ENCODE measurements around the gene UBE2E2.
"Not testable (repeated sequence)": the region's sequence is repeated elsewhere in the genome, so short reads cannot be mapped to it uniquely, and the experiment has no call there.

UBE2E2 gene

DNA sequence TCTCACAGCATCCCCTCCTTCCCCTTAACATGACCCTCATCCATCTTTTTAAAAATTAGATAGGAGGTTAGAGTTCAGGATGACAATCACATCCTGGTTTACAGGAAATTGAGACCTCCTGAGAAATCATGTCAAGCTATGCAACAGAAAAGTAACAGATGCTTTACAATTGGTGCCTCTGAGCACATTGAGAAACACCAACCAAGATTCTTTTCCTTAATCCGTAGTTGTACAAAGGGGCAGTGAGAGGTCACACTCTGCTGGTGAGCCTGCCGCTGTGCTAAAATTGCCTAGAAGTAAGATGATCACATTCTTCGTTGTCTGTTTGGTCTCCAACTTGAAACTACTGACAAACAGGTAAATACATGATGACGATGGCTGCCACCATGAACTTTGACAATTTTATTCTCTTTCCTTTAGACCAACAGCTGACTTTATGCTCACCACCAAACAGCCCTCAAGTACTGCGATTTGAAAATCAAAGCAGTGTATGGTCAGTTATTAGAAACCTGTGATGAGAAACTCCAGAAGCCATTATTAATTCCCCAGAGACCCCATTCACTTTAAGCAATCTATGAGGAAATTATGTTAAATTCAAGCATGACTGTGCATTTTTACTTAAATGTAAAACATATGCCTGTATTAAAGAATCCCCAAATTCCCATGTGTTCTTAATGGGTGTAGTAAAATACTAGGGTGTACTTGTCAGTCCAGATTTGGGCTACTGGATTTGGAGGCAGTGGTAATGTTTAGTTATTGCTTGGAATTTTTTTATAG is 392.0 kb downstream of the UBE2E2 start:
- no peak for FAIRE-seq

DNA sequence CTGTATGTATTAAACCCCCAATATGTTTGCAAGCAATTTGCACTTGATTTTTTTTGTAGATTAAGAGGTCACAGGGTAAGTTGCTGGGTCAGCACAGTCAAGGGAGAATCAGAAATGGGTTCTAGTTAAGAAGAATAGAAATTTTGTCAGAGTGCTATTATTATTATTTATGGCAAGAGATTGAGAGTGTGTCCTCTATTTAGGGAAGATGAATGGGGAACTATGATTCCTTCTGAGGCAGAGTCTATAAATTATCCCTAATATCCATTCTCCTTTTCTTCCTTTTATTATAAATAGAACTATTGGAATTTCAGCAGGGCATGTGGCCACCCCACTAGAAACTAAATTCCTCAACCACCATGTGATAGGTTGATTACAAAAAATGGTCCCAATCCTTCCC is 392.7 kb downstream of the UBE2E2 start:
- FAIRE-seq, result no peak

DNA sequence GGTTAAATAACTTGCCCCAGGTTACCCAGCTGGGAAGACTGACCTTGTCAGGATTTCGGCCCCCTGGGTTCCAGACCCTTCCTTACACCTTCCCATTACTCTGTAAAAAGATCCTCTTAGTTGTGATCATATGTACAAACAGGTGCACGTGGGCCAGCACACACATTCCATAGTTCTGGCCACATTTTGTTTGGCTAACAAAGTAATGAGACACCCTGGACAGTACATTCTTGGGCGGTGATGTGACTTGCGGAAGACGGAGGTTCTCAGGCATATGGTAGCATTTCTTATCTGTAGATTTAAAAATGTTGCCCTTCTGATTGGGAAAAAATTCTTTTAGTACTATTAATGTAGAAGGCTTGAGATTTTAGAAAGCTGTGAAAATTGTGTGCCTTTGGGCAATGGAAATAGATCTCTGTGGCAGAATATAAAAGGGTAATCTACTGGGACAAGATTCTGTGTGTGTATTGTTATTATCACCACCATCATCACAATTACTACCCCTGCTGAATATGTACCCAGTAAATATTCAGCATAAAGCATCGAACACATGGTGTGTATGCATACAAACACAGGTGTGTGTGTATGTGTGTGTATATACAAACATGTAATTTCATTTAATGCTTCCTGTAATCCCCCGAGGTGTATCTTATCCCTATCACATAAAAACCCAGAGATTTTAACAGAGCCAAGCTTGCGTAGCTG is 397.2 kb downstream of the UBE2E2 start:
- FAIRE-seq, result no peak

DNA sequence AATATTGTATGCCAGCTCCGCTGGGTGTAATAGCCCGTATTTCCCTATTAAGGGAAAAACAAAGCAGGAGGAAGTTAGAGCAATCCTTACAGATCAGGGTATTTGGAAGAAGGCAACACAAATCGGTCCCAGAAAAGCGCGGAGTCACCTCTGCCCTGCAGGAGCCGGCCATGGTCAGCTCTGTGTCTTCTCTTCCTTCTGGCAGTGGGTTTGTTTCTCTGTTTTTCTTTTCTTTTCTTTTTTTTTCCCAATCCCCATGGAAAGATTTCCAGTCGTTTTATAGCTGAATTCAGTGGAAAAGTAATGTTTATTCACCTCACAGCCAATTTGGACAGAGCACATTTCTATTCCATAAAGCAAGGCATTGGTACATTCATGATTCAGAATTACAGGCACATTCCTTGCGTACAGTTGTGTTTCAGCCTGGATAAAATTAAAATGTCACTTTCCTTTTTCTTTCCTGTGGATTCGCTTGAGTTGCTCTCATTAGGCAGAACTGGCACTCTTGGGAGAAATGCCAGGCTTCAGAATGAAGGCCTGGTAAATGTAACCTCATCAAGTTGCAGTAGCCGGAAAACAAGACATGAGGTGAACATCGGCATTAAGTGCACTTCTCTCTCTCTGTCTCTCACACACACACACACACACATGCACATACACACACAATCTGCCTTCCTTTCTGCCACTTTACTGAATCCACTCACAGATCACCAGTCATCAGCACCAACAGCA is 398.1 kb downstream of the UBE2E2 start:
- no peak for FAIRE-seq

DNA sequence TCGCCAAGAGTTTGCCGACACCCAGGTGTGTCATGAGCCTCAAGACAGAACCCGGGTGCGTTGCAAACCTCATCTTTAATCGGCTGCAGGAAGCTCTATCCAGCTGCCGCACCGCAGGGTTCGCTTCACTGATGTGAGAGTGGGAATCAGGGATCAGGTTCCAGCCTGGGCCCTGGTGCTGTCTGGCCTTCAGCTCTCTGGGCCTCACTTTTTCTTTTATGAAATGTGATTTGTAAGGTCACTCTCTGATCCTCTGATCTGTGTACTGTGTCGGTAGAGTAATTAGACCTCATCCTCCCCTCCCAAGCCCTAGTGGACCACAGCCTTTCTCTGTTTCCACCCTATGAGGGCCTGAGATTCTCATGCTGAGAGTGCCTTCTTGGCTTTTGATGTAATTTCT is 399.8 kb downstream of the UBE2E2 start:
- FAIRE-seq, result no peak

DNA sequence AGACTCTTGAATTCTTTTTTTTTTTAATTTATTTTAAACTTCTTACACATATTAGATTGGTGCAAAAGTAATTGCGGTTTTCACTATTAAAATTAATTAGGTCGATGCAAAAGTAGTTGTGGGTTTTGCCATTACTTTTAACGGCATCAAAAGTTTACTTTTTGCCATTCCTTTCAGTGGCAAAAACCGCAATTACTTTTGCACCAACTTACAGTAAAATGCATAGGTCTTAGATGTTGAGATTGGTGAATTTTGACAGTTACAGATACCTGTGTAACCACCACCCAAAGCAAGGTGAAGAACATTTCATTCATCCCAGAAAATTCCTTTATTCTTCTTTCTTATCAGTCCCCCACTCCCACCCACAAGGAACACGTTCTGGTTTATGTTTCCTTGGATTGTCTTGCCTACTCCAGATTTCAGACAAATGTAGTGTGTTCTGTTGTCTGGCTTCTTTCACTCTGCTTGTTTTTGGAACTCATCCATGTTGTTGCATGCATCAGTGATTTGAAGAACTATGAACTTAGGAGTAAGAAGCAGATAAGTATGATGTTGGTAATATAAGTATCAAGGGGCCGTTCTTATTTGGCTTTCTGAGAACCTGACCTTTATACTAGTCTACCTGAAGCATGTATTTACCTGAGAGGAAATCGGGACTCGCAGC is 404.2 kb downstream of the UBE2E2 start:
- no peak for FAIRE-seq

DNA sequence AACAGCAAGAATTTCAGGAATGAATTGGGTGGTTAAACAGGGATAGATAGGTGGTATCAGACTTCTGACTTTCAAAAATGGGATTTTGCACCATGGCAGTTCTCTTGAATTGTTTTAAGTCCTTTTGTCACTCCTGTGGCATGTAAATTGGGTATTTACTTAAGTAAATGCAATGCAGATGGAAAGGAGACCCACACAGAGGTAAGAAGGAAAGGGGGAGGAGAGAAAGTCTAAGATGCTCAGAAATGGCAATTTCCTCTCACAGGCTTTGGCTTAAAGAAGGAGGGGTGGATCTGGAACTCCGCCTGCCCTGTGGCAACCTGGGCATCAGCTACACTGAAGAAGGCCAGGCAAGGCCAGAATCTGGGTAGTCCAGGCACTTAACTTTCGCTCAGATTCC is 405.5 kb downstream of the UBE2E2 start:
- FAIRE-seq, result no peak

DNA sequence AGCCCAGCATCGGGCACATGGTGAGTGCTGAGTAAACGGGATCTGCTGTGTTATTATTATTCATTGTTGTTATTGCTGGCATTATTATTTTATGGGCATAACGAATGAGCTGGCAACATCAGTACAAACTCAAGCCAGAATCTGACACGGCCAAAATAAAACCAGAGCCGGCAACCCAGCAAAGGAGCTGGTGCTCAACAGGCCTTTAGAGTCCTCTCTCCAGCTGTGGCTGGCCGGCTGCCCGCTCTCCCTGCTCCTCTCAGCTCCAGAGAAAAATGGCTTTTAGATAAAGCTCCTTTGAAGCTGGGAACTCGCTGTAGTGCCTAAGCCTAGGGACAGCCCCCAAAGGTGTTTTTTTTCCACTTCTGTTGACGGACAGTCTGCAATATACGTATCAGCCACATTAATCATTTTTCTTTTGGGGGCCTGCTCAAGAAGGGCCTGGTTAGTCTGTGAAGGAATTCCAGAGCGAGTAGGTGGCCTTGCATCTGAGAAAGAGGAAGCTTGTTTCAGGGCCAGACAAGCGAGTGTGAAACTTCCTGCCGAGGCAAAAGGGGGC is 408.7 kb downstream of the UBE2E2 start:
- FAIRE-seq, result no peak

DNA sequence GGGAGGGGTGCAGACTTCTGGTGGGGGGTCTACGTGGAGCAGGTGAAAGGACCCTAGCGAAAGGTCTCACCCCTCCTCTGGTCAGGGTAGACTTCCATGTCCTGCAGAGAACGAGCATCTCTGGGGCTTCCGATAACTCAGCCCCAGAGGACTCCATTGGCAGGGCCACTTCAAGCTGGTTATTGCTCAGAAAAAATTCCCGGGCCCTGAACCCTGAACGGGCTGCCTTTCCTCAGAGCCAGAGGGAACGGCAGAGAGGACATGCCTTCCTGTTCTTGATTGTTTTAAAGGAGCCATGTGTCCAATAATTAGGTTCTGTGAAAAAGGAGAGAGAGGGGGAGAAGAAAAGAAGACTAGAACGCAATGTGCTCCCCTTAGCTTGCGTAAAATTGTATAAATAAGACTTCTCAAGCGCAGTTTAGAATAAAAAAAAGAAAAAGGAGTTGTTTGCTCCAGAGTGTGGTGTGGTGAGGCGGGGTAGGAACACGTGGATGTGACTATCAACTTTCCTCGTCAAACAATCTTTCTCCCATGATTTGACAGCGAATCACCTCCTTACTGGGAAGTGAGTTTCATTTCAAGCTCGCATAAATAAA is 409.3 kb downstream of the UBE2E2 start:
- FAIRE-seq, result no peak

DNA sequence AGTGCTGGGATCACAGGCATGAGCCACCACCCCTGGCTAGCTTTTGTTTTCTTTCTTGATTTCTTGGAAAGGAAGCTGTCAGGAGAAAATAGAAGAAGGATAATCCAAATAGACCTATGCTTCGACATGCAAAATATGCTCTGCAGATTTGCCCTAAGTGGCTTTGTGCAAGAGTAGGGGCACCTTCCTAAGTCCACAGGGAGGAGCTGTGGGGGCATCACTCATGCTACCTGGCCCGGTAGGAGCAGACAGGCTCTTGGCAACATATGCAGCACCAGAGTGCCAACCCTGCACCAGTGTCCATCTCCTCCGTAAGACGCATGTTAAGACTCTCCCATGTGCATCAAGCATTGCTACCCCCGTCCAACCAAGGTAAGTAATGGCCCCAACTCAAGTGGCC is 411.9 kb downstream of the UBE2E2 start:
- no peak for FAIRE-seq

DNA sequence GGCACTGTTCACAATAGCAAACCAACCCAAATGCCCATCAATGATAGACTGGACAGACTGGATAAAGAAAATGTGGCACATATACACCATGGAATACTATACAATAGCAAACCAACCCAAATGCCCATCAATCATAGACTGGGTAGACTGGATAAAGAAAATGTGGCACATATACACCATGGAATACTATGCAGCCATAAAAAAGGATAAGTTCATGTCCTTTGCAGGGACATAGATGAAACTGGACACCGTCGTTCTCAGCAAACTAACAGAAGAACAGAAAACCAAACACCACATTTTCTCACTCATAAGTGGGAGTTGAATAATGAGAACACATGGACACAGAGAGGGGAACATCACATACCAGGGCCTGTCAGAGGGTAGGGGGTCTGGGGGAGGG is 415.3 kb downstream of the UBE2E2 start:
- FAIRE-seq, result not testable (repeated sequence)

DNA sequence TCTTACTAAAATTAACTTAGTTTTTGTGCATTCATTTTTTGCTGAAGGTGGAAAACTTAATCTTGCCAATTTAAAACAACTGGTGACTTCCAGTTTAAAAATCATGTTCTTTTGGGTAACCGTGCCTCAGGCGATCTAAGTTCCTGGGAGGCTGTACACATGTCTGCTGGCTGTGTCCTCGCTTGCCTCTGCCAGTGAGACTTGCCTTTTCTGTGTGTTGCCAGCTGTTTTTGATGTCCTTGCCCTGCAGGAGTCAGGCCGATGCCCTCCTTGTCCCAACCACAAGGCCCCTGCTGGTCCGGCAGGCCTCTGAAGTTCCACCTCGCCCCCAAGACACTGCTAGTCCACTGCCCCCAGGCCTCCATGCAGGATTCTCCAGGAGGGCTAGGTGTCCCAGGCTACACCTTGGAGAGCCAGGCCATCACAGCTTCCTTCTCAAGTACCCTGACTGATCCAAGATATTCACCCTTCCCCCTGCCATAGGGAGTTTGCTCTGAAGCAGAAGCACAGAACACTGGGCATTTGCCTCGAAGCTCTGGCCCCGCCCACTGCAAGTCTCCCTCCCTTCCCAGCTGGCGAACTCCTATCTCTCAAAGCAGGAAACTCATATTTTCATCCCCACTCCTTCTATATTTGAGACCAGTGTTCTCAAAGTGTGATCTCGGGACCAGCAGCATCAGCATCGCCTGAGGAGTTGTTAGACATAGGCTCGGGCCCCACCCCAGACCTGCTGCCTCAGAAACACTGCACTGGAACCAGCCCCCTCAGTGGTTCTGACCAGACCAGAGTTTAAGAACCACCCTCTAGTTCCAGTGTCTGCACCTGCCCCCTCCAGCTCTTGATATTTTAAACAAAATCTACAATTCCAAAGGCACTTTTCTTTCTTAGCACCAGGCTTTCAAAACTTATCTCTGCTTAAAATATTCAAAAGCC is 416.8 kb downstream of the UBE2E2 start:
- no peak for FAIRE-seq

DNA sequence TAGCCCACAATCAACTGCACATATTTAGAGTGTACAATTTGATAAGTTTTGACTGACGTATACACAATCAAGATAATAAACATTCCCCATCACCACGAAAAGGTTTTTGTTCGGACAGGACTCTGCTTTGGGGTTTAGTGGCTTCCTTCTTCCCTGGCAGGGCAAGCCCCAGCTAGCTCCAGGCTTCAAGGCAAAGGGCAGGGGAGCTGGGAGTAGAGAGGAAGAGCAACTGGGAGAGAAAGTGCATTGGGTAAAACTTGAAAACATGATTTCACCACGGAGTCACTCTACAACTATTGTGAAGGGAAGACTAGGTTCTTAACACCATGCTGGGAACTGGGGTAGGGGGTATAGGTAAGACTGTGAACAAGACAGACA is 417.5 kb downstream of the UBE2E2 start:
- no peak for FAIRE-seq

DNA sequence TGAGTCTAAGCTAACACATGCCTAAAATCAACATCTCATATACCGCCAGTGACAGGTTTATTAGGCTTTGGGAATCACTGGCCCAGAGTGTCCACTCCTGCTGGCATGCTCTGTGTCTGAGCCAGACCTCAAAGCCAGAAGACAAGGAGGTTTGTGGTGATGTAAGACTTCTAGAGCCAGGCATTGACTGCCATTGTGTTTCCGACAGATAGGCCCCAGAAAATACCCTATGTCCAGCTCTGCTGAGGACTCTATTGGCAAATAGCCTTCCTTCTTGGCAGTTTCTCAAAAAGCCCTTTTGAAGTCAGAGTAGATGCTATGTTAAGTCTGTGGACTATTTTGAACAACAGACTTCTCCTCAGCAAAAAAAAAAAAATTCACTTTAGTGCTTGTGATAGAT is 420.7 kb downstream of the UBE2E2 start:
- no peak for FAIRE-seq

DNA sequence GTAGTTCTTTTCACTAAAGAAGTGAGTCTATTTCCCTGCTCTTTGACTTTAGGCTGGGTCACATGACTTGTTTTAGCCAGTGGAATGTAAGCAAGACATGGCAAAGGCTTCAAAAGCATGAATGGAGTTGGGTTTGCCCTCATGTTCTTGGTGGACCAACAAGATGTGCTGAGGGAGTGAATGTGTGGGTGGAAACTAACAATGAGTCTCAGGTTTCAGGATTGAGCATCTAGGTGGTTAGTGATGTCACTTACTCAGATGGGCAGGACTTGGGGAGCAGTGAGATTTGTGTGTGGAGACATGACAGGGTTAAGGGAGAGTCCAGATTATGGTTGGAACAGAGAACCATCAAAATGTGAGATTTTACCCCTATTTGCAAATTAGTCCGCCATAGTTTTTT is 421.2 kb downstream of the UBE2E2 start:
- no peak for FAIRE-seq

DNA sequence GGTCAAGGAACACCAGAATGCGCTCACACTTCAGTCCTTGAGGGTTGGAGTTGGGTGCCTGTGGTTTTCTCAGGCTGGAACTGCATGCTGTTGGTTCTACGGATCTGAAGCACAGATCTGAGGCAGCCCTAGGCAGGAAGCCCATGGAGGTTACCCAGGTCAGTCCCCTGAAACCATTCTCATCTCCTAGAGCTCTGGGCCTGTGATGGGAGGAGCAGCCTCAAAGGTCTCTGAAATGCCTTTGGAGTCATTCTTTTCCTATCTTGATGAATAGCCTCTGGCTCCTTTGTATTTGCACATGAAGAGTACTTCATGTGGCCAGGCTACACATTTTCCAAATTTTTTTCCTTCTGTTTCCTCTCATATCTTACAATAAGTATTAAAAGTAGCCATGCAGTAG is 423.3 kb downstream of the UBE2E2 start:
- no peak for FAIRE-seq

DNA sequence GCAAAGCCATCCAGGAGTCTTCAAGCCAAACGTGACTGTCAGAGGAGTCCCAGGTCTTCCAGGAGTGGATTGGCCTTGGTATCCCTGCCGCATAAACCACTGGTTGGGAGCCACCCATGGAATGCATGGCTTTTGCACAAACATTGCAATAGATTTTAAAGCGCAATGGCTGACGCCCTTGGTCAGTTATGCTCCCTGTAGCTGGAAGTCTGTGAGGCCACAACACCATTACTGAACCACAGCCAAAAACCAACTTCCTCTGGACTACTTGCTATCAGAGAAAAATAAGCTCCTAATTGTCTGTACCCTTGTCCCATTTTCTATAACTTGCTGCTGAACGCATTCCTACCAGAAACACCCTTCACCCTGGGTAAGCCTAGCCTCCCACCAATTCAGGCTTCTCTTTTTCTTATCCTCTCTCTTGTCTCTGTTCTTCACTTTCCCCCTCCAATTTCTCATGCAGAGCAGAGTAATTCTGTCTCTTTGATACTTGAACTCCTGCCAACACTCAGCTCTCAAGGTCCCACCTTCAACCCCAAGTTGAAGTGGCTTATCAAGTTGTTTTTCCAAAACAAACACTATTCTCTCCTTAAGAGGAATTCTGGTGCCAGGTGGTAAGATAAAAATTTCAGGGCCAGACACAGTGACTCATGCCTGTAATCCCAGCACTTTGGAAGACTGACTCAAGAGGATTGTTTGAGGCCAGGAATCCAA is 426.2 kb downstream of the UBE2E2 start:
- FAIRE-seq, result no peak

DNA sequence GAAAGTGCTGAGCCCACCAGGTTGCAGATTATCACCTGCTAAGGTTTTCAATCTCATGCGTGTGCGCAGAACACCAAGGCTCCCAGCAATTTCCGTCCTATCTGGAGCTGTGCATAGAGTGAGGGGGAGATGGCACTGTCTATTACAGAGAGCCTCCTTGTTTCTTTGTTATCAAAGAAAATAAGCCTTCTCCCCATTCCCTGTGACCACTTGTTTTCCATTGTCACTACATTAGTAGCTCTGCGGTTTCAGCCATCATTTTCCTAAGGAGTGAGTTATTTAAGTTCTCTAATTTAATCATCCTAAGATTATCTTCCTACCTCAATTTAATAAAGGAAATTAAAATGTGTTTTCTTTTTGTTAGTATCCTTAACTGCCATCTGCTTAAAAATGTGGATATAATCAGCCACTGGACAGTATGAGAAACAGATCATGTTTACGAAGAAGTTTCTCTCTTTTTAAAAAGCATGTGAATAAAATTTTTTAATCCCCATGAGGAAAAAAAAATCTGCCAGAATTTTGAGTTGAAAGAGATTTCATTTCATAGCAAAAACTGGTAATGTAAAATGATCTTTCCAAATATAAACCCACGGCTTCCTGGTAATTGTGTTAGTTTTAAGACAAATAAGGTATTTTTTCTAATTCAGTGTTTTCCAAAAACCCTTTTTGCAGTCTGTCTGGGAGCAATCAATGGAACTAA is 430.3 kb downstream of the UBE2E2 start:
- FAIRE-seq, result no peak

DNA sequence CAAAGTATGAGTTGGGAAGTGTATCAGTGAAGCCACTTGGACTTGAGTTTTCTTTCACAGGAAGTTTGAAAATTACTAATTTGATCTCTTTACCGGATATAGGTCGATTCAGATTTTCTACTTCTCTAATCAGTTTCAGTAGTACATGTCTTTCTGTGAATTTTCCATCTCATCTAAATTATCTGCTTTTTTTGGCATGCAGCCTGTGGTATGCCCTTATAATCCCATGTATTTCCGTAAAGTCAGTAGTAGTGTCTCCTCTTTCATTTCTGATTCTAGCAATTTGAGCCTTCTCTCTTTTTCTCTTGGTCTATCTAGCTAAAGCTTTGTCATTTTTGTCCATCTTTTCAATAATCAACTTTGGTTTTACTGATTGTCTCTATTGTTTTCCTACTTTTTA is 434.2 kb downstream of the UBE2E2 start:
- FAIRE-seq, result no peak

DNA sequence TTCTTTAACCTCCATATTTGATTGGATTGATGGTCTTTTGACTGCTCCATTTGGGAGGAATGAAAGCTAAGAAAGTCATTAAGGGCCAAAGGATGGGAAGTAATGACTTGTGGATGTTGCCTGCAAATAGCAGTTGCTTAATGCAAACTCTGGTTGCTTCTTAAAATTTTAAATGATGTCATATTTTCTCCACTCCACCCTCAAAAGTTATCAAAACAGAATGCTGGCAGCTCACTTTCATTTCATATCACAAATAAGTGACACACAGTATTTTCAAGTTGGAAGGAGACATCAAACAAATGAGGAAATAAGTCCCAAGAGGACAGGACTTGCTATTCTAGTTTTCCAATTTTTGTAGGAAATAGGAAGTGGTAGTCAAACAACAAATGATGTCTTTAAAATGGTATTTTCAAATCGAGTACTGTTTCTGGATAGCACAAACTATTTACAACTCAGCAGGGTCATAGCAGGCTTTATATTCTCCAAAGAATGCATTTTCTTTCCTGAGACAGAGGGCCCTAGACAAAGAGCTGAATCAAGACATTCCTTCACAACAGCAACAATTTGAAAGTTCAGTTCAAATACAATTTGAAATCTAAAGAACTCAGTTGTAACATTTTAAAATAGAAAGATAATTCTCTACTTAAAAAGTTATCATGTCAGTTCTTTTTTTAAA is 437.5 kb downstream of the UBE2E2 start:
- no peak for FAIRE-seq
